K562 (cell line): Measurements from ENCODE around the gene NAA80. TPM values are rescaled to one million over a fixed set of nuclear protein-coding genes. Genes with fewer than 3 reads are reported as not detected.

ENCODE experiments used
- HDAC3 ChIP-seq: fragments of 450-650 bp; IDR thresholded peaks from 2 replicates; pipeline ENCODE4 v1.6.1; 2018; ENCODE audit warnings: borderline replicate concordance, mild to moderate bottlenecking, moderate library complexity; ENCODE audit not compliant: partially characterized antibody
- MAFF ChIP-seq: IDR thresholded peaks from 2 replicates; pipeline ENCODE4 v1.6.1; 2012; ENCODE audit warnings: low read length, improper control_type of control experiment
- MECOM ChIP-seq: fragments of 250-450 bp; sonication (Bioruptor Pico); IDR thresholded peaks from 2 replicates; pipeline ENCODE4 v1.8.0; 2022; ENCODE audit warnings: inconsistent platforms
- RBFOX2 ChIP-seq: fragments of 200-400 bp; formaldehyde crosslinking; IDR thresholded peaks from 2 replicates; pipeline ENCODE4 v1.6.1; 2017; ENCODE audit warnings: low read depth, mild to moderate bottlenecking, low read length, moderate library complexity
- SIRT6 ChIP-seq: IDR thresholded peaks from one replicate; pipeline ENCODE4 v1.6.1; 2012; ENCODE audit warnings: low read depth, mild to moderate bottlenecking, control low read depth, inconsistent platforms, low read length, moderate library complexity
- ZBTB8A ChIP-seq: fragments of 450-650 bp; IDR thresholded peaks from 2 replicates; pipeline ENCODE4 v1.6.1; 2018; ENCODE audit warnings: mild to moderate bottlenecking, moderate library complexity; ENCODE audit not compliant: partially characterized antibody
- ZNF134 ChIP-seq: fragments of 250-450 bp; sonication (Bioruptor Pico); conservative IDR thresholded peaks from 2 replicates; pipeline ENCODE4 v1.4.0; 2020
- ZNF311 ChIP-seq: fragments of 250-450 bp; sonication (Bioruptor Pico); IDR thresholded peaks from 2 replicates; pipeline ENCODE4 v1.4.0; 2020; ENCODE audit warnings: mild to moderate bottlenecking, moderate library complexity
- ZNF316 ChIP-seq: fragments of 450-650 bp; IDR thresholded peaks from 2 replicates; pipeline ENCODE4 v1.6.1; 2016
- ZNF507 ChIP-seq: conservative IDR thresholded peaks from 2 replicates; pipeline ENCODE4 v1.6.1; 2017; ENCODE audit warnings: missing genetic modification characterization, missing compliant biosample characterization
- polyA plus RNA-seq, 8 experiments: library from polyadenylated mRNA; depleted of rRNA in 4 of 8; stranded (reverse) in 5 of 8; unstranded in 3 of 8; fragments of >200 nt; fragmentation: Nextera tagmentation in 2 of 8; fragmentation: Illumina TruSeq in 1 of 8; extraction: Ambion mirVana in 2 of 8; extraction: Trizol in 1 of 8; gene quantifications; 2 replicates each; pipeline versions ENCODE4 v1.2.1 to v1.2.3, GENCODE V29; 2011 to 2014; ENCODE audit warnings: inconsistent platforms in 1 of 8, missing spikeins in 1 of 8
- total RNA-seq, 7 experiments: library from RNA; depleted of rRNA in 6 of 7; stranded (reverse); fragments of >200 nt in 6 of 7; fragmentation: Illumina TruSeq in 2 of 7; extraction: Trizol in 2 of 7; gene quantifications; 2 replicates each; pipeline versions ENCODE4 v1.2.1 to v1.2.3, GENCODE V29; 2011 to 2021; ENCODE audit warnings: low replicate concordance in 1 of 7
- TF ChIP-seq, protein P1 (sequence below), 2 experiments: IDR thresholded peaks; 2 replicates each; pipeline ENCODE4 v1.6.1; 2011; ENCODE audit warnings: borderline replicate concordance in 1 of 2, control low read depth in 1 of 2, low read depth in 1 of 2, low read length in 1 of 2, mild to moderate bottlenecking in 1 of 2, mixed read lengths in 1 of 2, moderate library complexity in 1 of 2; ENCODE audit not compliant: insufficient read depth in 1 of 2, insufficient read length in 1 of 2, poor library complexity in 1 of 2, severe bottlenecking in 1 of 2; ENCODE audit errors: extremely low read depth in 1 of 2
- TF ChIP-seq, protein P2 (sequence below), 2 experiments: fragments of 450-650 bp; conservative IDR thresholded peaks; 2 replicates each; pipeline ENCODE4 v1.6.1; 2017; ENCODE audit warnings: mild to moderate bottlenecking in 2 of 2, moderate library complexity in 2 of 2
- TF ChIP-seq, protein P3 (sequence below), 2 experiments: fragments of 450-650 bp in 1 of 2; sonication (generic) in 1 of 2; formaldehyde crosslinking in 1 of 2; IDR thresholded peaks; 2 replicates each; pipeline versions ENCODE4 v1.7.1 to v1.9.0; 2016 to 2022; ENCODE audit warnings: inconsistent platforms in 1 of 2, mild to moderate bottlenecking in 1 of 2, missing genetic modification reagents in 1 of 2
- TF ChIP-seq, protein P4 (sequence below), 2 experiments: fragments of 450-650 bp in 1 of 2; sonication (generic) in 1 of 2; formaldehyde crosslinking; conservative IDR thresholded peaks; 2 replicates each; pipeline versions ENCODE4 v1.4.0 to v1.8.1; 2020 to 2022; ENCODE audit warnings: mild to moderate bottlenecking in 1 of 2, missing genetic modification reagents in 1 of 2

NAA80 gene
- total and polyA plus RNA-seq, 9 of the 15 experiments (the other 6 are each of a cell fraction or from before 2014, with no cell fraction given), result 0.82 to 24.0 (median 8.6) TPM

DNA sequence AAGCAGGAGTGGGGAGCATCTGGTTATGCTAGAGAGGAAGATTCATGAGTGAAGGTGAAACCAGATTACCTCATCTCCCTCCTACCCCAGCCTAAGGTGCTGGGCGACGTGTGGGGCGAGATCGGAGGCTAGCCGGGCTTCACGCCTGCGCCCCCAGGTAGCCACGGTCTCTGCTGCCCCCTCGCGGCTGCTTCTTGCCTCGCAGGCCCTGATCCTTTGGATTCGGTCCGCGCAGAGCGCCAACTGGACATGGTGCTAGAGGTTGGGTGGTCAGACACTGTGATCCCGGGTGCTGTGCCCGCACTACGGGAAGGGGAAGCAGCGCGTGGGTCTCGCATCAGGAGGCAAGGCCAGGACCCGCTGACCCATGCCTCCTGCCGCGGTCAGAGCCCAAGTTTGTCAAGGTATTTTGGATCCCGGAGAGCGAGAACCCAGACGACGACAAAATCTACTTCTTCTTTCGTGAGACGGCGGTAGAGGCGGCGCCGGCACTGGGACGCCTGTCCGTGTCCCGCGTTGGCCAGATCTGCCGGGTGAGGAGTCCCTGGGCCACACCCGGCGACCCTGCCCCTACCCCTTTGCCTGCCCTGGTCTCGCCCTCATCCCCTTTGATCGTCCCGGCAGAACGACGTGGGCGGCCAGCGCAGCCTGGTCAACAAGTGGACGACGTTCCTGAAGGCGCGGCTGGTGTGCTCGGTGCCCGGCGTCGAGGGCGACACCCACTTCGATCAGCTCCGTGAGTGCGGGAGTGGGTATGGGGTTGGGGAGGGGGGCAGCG lies 26.1 kb downstream of the NAA80 start (continued):
- TF ChIP-seq, protein P1, sequence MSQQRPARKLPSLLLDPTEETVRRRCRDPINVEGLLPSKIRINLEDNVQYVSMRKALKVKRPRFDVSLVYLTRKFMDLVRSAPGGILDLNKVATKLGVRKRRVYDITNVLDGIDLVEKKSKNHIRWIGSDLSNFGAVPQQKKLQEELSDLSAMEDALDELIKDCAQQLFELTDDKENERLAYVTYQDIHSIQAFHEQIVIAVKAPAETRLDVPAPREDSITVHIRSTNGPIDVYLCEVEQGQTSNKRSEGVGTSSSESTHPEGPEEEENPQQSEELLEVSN (IDR thresholded peaks at IDR 0.05; ENCODE audit: borderline replicate concordance in 1 of 2, extremely low read depth in 1 of 2, insufficient read depth in 1 of 2, insufficient read length in 1 of 2, low read depth in 1 of 2, low read length in 1 of 2, poor library complexity in 1 of 2, severe bottlenecking in 1 of 2), result peak in 1 of 2 experiments; percentile 6
- TF ChIP-seq RBFOX2 (peak; percentile 55), MAFF (no peak), ZNF311 (no peak), HDAC3 (no peak), ZNF134 (CRISPR knock-in tag) (no peak), ZNF507 (tag) (no peak), MECOM (CRISPR knock-in tag) (no peak), ZNF316 (no peak), SIRT6 (no peak), ZBTB8A (no peak)
- TF ChIP-seq, protein P2, sequence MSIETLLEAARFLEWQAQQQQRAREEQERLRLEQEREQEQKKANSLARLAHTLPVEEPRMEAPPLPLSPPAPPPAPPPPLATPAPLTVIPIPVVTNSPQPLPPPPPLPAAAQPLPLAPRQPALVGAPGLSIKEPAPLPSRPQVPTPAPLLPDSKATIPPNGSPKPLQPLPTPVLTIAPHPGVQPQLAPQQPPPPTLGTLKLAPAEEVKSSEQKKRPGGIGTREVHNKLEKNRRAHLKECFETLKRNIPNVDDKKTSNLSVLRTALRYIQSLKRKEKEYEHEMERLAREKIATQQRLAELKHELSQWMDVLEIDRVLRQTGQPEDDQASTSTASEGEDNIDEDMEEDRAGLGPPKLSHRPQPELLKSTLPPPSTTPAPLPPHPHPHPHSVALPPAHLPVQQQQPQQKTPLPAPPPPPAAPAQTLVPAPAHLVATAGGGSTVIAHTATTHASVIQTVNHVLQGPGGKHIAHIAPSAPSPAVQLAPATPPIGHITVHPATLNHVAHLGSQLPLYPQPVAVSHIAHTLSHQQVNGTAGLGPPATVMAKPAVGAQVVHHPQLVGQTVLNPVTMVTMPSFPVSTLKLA (conservative IDR thresholded peaks at IDR 0.05), result peak in 1 of 2 experiments; percentile 29; a peak in 1 of 4 replicates
- TF ChIP-seq, protein P3, sequence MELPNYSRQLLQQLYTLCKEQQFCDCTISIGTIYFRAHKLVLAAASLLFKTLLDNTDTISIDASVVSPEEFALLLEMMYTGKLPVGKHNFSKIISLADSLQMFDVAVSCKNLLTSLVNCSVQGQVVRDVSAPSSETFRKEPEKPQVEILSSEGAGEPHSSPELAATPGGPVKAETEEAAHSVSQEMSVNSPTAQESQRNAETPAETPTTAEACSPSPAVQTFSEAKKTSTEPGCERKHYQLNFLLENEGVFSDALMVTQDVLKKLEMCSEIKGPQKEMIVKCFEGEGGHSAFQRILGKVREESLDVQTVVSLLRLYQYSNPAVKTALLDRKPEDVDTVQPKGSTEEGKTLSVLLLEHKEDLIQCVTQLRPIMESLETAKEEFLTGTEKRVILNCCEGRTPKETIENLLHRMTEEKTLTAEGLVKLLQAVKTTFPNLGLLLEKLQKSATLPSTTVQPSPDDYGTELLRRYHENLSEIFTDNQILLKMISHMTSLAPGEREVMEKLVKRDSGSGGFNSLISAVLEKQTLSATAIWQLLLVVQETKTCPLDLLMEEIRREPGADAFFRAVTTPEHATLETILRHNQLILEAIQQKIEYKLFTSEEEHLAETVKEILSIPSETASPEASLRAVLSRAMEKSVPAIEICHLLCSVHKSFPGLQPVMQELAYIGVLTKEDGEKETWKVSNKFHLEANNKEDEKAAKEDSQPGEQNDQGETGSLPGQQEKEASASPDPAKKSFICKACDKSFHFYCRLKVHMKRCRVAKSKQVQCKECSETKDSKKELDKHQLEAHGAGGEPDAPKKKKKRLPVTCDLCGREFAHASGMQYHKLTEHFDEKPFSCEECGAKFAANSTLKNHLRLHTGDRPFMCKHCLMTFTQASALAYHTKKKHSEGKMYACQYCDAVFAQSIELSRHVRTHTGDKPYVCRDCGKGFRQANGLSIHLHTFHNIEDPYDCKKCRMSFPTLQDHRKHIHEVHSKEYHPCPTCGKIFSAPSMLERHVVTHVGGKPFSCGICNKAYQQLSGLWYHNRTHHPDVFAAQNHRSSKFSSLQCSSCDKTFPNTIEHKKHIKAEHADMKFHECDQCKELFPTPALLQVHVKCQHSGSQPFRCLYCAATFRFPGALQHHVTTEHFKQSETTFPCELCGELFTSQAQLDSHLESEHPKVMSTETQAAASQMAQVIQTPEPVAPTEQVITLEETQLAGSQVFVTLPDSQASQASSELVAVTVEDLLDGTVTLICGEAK (IDR thresholded peaks at IDR 0.05), result peak; percentile 33; the same call in 1 of the 2 replicates
- TF ChIP-seq, protein P3 (CRISPR knock-in tag; IDR thresholded peaks at IDR 0.05), result no peak
- TF ChIP-seq, protein P4, sequence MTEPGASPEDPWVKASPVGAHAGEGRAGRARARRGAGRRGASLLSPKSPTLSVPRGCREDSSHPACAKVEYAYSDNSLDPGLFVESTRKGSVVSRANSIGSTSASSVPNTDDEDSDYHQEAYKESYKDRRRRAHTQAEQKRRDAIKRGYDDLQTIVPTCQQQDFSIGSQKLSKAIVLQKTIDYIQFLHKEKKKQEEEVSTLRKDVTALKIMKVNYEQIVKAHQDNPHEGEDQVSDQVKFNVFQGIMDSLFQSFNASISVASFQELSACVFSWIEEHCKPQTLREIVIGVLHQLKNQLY (CRISPR knock-in tag; conservative IDR thresholded peaks at IDR 0.05), result no peak
